ENCODE results near the gene FBXW8.

Gene FBXW8

GRCh38 chr12:117023998-117024960, 113.5 kb downstream of the FBXW8 start:
- DNase-seq (ENCODE audit: low read depth in 2 of 2): no peak

GRCh38 chr12:117024961-117025480, 114.3 kb downstream of the FBXW8 start:
- DNase-seq (ENCODE audit: low read depth in 2 of 2): no peak

- DNase-seq (ENCODE audit: low read depth in 2 of 2): peak; percentile 10 to 22
These were observed 114.9 kb downstream of the FBXW8 start for GRCh38 chr12:117025481-117026151.

- DNase-seq (ENCODE audit: low read depth in 2 of 2): no peak
These were observed 115.6 kb downstream of the FBXW8 start for GRCh38 chr12:117026343-117026742.

- DNase-seq (ENCODE audit: low read depth in 2 of 2): no peak
These were observed 116.1 kb downstream of the FBXW8 start for GRCh38 chr12:117026921-117027250.

GRCh38 chr12:117027251-117028086, 116.7 kb downstream of the FBXW8 start:
- DNase-seq (ENCODE audit: low read depth in 2 of 2): no peak

GRCh38 chr12:117028254-117028653, 117.5 kb downstream of the FBXW8 start:
- no peak for DNase-seq (ENCODE audit: low read depth in 2 of 2)

GRCh38 chr12:117030187-117030900, 119.6 kb downstream of the FBXW8 start:
- no peak for DNase-seq (ENCODE audit: low read depth in 2 of 2)

GRCh38 chr12:117031843-117032592, 121.3 kb downstream of the FBXW8 start:
- DNase-seq (ENCODE audit: low read depth in 2 of 2): no peak

- DNase-seq (ENCODE audit: low read depth in 2 of 2): no peak
These were observed 122.0 kb downstream of the FBXW8 start for GRCh38 chr12:117032593-117033381.

GRCh38 chr12:117033382-117034221, 122.9 kb downstream of the FBXW8 start:
- no peak for DNase-seq (ENCODE audit: low read depth in 2 of 2)

GRCh38 chr12:117034249-117034648, 123.5 kb downstream of the FBXW8 start:
- DNase-seq (ENCODE audit: low read depth in 2 of 2): no peak

GRCh38 chr12:117034701-117035151, 124.0 kb downstream of the FBXW8 start:
- no peak for DNase-seq (ENCODE audit: low read depth in 2 of 2)

GRCh38 chr12:117035287-117035686, 124.5 kb downstream of the FBXW8 start:
- no peak for DNase-seq (ENCODE audit: low read depth in 2 of 2)

GRCh38 chr12:117036046-117036445, 125.3 kb downstream of the FBXW8 start:
- no peak for DNase-seq (ENCODE audit: low read depth in 2 of 2)

GRCh38 chr12:117036547-117036946, 125.8 kb downstream of the FBXW8 start:
- DNase-seq (ENCODE audit: low read depth in 2 of 2): no peak

- no peak for DNase-seq (ENCODE audit: low read depth in 2 of 2)
These were observed 126.7 kb downstream of the FBXW8 start for GRCh38 chr12:117037289-117038022.
